G401 (cell line): ENCODE results near the gene PMEPA1. TPM values are rescaled to one million over a fixed set of nuclear protein-coding genes. Genes with fewer than 3 reads are reported as not detected.
"Not testable (repeated sequence)": the region's sequence is repeated elsewhere in the genome, so short reads cannot be mapped to it uniquely, and the experiment has no call there.

Experiments
- DNase-seq: peaks from one replicate; pipeline ENCODE4 v3.0.0-alpha.2; 2015; ENCODE audit warnings: low spot score
- in situ Hi-C: cut with HindIII; loops from 2 replicates; pipeline ENCODE4 v1.10.0; 2016; ENCODE audit warnings: low sequenced_read_pairs, mixed read lengths
- total RNA-seq: library from RNA; depleted of rRNA; stranded (reverse); fragments of >200 nt; shearing (Covaris generic); gene quantifications from 2 replicates; pipeline ENCODE4 v1.2.3, GENCODE V29; 2014

The PMEPA1 gene
- total RNA-seq, 1 experiment from 2014 or later: 0.58 TPM

- in situ Hi-C loops: no loop called here
- DNase-seq: no peak
These were observed 62.5 kb downstream of the PMEPA1 start for GRCh38 chr20:57647006-57647932.

GRCh38 chr20:57638895-57639236 lies 70.9 kb downstream of the PMEPA1 start:
- DNase-seq: no peak
- in situ Hi-C loops: no loop called here

- DNase-seq: no peak
- in situ Hi-C loops: no loop called here
These were observed 71.5 kb downstream of the PMEPA1 start for GRCh38 chr20:57638173-57638894.

- DNase-seq: no peak
- in situ Hi-C loops: no loop called here
These were observed 75.8 kb downstream of the PMEPA1 start for GRCh38 chr20:57633945-57634491.

GRCh38 chr20:57632286-57632685 lies 77.5 kb downstream of the PMEPA1 start:
- DNase-seq: no peak
- in situ Hi-C loops: no loop called here

GRCh38 chr20:57630061-57630460 lies 79.8 kb downstream of the PMEPA1 start:
- in situ Hi-C loops: no loop called here

GRCh38 chr20:57629491-57629901 lies 80.3 kb downstream of the PMEPA1 start:
- in situ Hi-C loops, DNase-seq: not testable (repeated sequence)

More at GRCh38 chr20:57630061-57630460, 79.8 kb downstream of the PMEPA1 start:
- DNase-seq: no peak

GRCh38 chr20:57628962-57629308 lies 80.9 kb downstream of the PMEPA1 start:
- in situ Hi-C loops: not testable (repeated sequence)

GRCh38 chr20:57628047-57628961 lies 81.5 kb downstream of the PMEPA1 start:
- in situ Hi-C loops: no loop called here
- DNase-seq: no peak

More at GRCh38 chr20:57628962-57629308, 80.9 kb downstream of the PMEPA1 start:
- DNase-seq: not testable (repeated sequence)

- no peak for DNase-seq
- in situ Hi-C loops: no loop called here
These were observed 82.5 kb downstream of the PMEPA1 start for GRCh38 chr20:57627339-57627738.

- no peak for DNase-seq
- in situ Hi-C loops: no loop called here
These were observed 83.8 kb downstream of the PMEPA1 start for GRCh38 chr20:57625978-57626377.

- DNase-seq: no peak
- in situ Hi-C loops: no loop called here
These were observed 84.4 kb downstream of the PMEPA1 start for GRCh38 chr20:57625181-57625958.

GRCh38 chr20:57624124-57624523 lies 85.7 kb downstream of the PMEPA1 start:
- in situ Hi-C loops: loop anchor here (25.0 kb wide), 1 partner anchor 563 kb away; no protein-coding TSS in a partner anchor
- no peak for DNase-seq

GRCh38 chr20:57622579-57623381 lies 87.0 kb downstream of the PMEPA1 start:
- in situ Hi-C loops: loop anchor here (25.0 kb wide), 1 partner anchor 565 kb away; no protein-coding TSS in a partner anchor
- peak; percentile 4 for DNase-seq

- DNase-seq: no peak
- in situ Hi-C loops: loop anchor here (25.0 kb wide), 1 partner anchor 565 kb away; no protein-coding TSS in a partner anchor
These were observed 87.6 kb downstream of the PMEPA1 start for GRCh38 chr20:57622201-57622570.

GRCh38 chr20:57621421-57622200 lies 88.2 kb downstream of the PMEPA1 start:
- in situ Hi-C loops: loop anchor here (25.0 kb wide), 1 partner anchor 566 kb away; no protein-coding TSS in a partner anchor
- DNase-seq: no peak

- in situ Hi-C loops: loop anchor here (25.0 kb wide), 1 partner anchor 566 kb away; no protein-coding TSS in a partner anchor
- DNase-seq: no peak
These were observed 88.8 kb downstream of the PMEPA1 start for GRCh38 chr20:57620999-57621398.
